GM19468 (cell line): ENCODE measurements around the gene BFAR.
A peak's percentile ranks its signal among the peaks of the same experiment; 100 is the strongest.
"Not testable (repeated sequence)": the region's sequence is repeated elsewhere in the genome, so short reads cannot be mapped to it uniquely, and the experiment has no call there.

Experiments used
- ATAC-seq: cut with Tn5 transposase; IDR thresholded peaks from one replicate; pipeline ENCODE4 v1.9.1; 2021; ENCODE audit warnings: mild to moderate bottlenecking, moderate library complexity, moderate number of reproducible peaks; ENCODE audit not compliant: unreplicated experiment; ENCODE audit errors: extremely low read depth

The BFAR gene

DNA sequence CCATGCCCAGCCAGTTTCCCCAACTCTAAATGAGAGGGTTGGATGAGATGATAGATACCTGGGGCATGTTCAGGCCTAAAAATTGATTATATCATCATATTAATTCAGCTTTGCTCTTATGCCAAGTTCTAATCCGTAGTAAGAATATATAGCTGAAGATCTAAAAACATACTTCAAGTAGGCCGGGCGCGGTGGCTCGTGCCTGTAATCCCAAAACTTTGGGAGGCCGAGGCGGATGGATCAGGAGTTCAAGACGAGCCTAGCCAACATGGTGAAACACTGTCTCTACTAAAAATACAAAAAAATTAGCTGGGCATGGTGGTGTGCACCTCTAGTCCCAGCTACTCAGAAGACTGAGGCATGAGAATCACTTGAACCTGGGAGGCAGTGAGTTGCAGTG, 49.4 kb downstream of the BFAR start:
- ATAC-seq, result no peak

- ATAC-seq, result not testable (repeated sequence)
Observed at GRCh38 chr16:14685870-14686793, 53.4 kb downstream of the BFAR start.

DNA sequence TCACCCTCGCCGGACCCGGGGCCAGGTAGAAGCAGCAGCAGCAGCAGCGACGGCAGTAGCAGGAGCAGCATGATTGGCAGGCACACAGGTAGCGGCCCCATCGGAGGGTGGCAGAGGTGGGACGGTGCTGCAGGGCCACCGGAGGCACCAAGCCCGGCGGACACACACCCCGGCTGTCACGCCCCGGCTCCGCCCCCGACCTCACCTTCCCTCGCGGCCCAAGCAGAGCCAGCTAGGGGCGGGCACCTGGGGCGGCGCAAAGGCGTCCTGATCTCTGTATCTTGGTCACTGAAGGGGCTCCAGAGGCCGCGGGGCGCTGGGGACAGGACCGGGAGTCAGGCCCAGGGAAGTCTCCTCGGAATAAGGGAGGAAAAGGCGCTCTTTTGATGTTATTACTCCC, 61.4 kb downstream of the BFAR start, which contains the start of gene PLA2G10:
Gene PLA2G10, minus strand, starts transcription at position 180 of the 400 bp plus-strand sequence. Its CDS starts 79 bp downstream, at position 101.
- ATAC-seq, result not testable (repeated sequence)

DNA sequence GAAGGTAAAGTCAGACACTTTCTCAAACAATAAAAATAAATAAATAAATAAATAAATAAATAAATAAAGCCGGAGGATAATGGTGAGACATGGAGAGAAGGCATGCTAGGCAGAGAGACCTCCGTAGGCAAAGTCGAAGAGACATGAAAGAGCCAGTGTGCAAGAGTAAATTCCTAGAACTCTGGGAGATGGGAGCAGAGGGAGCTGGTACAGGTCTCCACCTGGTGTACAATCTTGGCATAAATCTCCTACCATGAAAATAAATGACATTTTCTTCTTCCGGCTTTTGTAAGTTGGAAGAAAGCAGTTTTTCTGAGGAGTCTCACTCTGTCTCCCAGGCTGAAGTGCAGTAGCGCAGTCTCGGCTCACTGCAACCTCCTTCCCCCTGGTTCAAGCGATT, 69.1 kb downstream of the BFAR start:
- not testable (repeated sequence) for ATAC-seq

GRCh38 chr16:14702672-14703071, 69.9 kb downstream of the BFAR start:
- ATAC-seq, result not testable (repeated sequence)

DNA sequence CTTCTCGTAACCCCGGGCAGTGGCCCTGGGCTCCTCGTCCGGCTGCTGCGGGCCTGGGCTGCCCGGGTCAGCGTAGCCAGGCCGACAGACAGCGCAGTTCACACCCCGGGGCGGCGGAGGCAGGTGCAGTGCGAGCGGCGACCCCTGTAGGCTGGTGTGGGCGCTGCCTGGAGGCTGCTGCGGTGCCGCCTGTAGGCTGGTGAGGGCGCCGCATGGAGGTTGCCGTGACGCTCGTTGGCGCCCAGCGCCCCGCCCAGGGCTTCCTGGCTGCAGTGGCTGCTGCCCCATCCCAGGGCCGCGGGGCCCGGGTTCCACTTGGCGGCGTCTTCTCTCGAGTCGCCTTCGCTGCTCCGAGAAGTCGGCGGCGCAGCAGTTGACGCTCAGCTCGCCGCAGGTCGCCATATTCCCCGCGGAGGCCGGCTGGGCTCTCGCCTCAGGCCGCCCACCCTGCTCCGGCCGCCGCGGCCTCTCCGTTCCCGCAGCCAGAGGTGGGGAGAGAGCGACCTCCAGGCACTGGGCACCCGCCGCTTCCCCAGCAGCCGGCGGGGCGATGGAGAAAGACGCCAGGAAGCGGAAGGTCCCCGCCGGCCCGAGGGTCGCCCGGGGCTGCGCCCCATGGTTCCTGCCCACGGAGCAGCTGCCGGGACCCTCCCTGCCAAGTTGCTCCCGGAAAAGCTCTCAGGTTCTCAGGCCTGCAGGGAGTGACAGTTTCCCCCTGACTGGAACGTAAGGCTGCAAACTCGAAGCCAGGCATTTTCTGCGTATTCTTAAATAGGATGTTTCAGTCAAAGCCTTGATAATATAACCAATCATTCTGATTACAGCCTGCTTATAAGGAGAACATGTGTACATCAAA, 70.6 kb downstream of the BFAR start, which contains the start of gene NPIPA3:
Gene NPIPA3, plus strand, starts transcription at position 256 of the 856 bp plus-strand sequence. CDS start 5,533 bp downstream, outside the sequence.
- ATAC-seq, result peak; percentile 98
